GM18861 (cell line): ENCODE results near the gene DIRAS3.
"Not testable (repeated sequence)": the region's sequence is repeated elsewhere in the genome, so short reads cannot be mapped to it uniquely, and the experiment has no call there.

Experiments
- ATAC-seq: cut with Tn5 transposase; IDR thresholded peaks from one replicate; pipeline ENCODE4 v1.9.1; 2021; ENCODE audit not compliant: unreplicated experiment

The DIRAS3 gene

GRCh38 chr1:68049941-68050878, at the start of gene DIRAS3:
Gene DIRAS3, minus strand, starts transcription at chr1:68050627. Its CDS starts 3,330 bp downstream, at chr1:68047297.
- ATAC-seq, result no peak

- ATAC-seq, result no peak
Observed at GRCh38 chr1:68093737-68094136, 43.3 kb upstream of the DIRAS3 start.

DNA sequence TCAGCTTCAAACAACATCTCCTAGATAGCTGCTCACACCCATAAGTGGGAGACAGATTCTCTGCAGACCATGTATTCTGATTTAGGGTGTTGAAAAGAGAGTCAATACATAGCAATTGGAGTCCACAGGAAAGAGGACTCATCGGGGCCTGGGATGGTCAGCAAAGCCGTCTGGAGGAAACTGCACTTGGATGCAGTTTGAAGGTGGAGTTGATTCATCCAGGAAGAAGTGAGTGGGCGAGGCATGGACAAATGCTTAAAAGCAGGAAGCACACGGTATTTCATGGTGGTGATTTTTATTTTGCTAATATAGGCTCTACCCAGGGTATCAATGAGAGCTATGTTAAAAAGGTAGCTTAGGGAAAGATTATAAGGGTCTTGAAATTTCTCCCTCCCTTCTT, 36.8 kb upstream of the DIRAS3 start:
- no peak for ATAC-seq

DNA sequence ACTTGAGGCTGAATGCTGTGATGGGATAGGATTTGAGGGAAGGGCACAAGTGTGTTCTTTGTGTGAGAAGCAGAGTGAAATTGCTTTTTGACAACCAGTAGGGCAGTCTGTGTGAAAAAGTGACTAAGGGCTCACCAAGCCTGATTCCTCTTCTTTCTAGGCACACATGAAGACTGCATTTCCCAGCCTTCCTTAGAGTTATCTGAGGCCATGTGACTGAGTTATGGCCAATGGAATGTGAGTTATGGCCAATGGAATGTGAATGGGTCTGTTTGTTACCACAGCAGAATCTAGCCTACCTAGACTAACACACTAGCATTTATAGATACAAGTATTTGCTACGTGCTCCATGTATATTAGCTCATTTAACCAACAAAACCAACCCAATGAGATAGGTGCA, 35.3 kb upstream of the DIRAS3 start:
- no peak for ATAC-seq

DNA sequence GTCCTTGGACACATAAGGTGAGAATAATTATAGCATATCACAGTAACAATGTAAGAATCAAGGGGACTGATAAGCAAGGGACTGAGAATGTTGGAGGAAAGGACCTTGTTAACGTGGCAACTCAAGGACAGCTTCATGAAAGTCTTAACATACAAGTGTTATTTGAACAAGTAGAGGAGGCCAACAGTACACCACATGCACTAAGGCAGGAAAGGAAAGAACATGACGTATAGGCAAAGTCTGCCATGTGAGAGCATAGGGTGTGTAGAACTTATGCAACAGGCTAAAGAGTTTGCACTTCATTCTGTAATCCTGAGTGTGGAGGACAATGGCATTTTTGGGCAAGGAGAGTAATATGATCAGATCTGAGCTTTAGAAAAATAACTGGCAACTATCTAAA, 33.3 kb upstream of the DIRAS3 start:
- no peak for ATAC-seq

DNA sequence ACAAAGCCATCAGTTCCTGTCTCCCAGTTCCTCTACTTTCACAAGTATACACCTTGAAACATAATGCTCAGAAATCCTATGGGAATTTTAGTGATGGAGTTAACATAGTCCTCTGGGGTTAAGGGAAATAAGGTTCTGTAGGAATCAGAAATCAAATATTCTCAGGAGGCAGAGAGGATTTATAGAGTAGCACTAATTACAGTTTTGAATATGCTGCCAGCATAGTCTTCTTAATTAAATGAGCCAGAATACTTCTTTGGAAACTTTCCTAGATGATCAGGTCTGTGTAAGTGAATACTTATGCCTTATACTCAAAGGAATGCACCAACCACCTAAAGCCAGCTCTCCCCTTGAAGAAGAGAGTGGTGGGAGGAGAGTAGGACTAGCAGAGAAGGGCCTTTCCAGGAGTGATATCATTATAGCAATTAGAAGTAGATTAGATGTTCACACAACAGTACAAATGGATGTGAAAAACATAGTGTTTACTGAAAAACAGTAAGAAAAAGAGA, 31.4 kb upstream of the DIRAS3 start:
- no peak for ATAC-seq

DNA sequence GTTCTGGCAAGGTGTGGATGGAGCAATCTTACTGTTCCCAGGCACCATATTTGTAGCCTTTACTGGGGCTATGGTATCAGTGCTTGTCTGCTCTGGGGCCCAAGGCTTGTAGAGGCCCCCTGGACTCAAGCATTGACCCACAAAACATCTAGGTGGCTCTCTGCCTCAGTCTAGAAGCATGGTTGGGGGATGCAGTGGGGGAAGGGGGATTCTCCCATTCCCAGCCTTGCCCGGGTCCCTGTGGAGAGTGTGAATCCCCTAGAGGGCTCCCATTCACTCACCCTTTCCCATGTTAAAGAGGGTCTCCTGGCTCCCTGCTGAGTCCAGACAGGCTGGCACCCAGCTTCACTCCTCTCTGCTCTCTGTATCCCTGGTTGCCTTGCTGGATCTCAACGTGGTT, 28.2 kb upstream of the DIRAS3 start:
- no peak for ATAC-seq

- ATAC-seq, result no peak
Observed at GRCh38 chr1:68074472-68074871, 24.0 kb upstream of the DIRAS3 start.

DNA sequence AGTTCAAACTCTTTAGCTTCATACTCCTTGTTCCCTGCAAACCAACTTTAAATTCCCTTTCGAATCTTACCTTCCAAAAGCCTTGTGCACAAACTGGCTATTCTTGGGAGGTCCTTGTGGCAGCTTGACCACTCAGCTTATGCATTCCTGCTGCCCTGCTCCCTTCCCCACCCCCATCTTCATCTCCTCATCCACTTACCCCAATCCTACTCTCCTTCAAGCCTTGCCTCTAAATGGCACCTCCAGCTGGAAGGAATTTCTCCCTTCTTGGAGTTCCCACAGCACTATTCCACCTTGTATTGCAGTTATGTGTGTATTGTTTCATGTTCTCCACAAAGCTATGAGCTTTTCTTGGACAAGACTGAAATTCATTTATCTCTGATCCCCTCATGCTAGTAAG, 15.3 kb upstream of the DIRAS3 start:
- no peak for ATAC-seq

GRCh38 chr1:68058053-68058452, 7.6 kb upstream of the DIRAS3 start:
- not testable (repeated sequence) for ATAC-seq

DNA sequence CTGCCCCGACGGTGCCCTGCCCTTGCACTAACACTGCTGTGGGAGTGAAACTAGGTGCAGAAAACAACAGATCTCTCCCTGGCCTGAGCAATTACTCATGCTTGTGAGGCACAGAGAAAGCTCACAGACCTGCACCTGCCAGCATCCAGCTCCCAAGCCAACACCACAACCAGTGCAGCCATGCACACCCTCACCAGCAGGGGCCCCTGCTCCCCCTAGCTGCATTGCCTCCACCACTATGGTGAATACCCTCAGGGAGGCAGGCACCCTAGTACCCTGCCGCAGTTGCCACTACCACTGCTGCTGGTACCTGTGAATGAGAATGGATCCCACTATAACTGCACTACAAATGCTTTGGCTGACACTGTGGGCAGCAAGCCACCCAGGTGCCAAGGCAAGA, 7.1 kb upstream of the DIRAS3 start:
- no peak for ATAC-seq

DNA sequence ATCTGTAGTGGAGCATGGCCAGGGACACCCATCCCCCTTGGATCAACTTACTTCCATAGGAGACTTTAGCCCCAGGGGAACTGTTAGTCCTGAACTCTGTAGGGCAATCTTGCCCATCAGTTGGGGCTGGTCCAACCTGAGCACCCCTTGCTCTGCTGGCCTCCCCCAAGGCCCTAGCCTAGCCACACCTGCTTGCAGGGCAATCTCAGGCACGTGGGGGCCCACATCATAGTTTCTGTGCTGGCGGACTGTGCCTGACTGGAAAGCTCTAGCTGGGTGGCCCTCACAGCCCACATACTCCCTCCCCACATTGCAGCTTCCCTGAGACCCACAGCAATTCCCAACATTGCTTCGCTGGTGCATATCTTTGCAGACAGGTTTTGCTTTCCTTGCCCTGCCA, 6.6 kb upstream of the DIRAS3 start:
- no peak for ATAC-seq

- ATAC-seq, result no peak
Observed at GRCh38 chr1:68051475-68051874, 1.0 kb upstream of the DIRAS3 start.

DNA sequence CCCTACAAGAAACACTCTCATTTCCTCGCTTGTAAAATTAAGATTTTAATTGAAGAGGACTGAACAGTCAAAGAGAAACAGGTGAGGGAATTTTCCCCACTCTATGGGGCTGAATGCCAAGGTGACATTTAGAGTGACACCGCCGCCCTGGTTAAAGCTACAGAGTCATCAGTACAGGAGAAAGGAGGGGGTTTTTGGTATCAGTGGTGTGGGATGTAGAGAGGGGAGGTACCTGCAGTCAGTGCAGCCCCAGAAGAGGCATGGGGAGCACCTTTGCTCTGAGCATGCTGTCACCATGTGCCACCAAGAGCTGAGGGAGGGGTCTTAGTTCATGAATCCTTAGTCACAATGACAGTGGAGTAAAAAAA, 2.8 kb downstream of the DIRAS3 start:
- no peak for ATAC-seq

DNA sequence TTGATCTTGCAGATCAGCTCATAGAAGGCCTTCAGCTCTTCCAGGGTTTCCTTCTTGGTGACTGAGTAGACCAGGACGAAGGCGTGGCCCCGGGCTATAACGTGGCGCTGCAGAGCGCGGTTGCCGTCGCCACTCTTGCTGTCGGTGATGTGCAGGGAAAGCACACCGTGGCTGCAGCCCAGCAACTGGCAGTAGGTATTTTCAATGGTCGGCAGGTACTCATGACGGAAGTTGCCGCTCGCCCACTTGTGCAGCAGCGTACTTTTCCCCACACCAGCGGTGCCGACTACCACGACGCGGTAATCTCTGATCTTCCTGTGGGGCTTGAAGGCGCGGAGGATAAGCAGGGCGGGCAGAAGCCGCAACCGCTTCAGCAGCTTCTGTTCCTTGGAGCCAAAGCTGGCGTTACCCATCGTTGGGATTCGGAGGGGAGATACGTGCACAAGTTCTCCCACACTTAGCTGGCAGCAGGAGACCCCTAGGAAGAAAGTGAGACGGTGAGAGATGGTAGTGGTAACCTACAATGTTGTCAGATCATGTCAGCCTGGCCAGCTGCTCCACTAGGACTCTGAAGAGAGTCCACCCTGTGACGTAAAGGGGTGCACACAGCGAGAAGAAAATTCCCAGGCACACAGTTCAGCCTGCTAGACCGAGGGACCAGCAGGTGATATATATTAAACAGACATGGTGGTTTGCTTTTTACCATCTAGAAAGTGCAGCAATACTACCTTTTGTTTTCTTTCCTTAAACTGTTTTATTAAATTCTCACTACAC, 3.4 kb downstream of the DIRAS3 start:
- ATAC-seq, result no peak

GRCh38 chr1:68046423-68046822, 4.0 kb downstream of the DIRAS3 start:
- no peak for ATAC-seq

GRCh38 chr1:68045511-68046180, 4.8 kb downstream of the DIRAS3 start:
- ATAC-seq, result no peak

DNA sequence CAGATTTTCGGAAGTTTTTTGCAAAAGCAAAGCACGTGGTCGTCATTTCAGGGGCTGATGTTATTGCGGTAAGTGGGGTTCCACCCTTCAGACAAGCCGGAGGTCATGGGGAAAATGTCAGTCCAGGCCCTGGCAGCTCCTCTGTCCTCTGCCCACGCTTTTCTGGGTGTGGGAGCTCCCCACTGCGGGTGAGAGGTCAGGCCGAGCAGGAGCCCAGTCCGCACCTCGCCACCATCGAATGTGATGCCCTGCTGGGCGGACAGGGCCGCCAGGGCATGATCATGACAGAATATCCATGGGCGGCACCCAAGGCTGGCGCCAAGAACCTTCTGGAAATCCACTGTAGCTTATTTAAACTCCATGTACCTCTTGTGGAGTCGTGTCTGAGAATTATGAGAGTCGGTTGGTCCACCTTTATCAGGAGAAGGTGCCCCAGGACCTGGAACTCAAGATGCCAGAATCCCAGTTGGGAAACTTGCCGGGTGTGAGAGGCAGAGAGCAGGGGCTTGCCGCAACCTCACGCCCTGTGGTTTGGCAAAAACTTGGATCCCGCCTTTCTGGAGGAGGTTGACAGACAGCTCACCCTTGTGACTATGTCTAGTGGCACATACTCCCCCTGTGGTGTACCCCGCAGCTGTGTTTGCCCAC, 6.9 kb downstream of the DIRAS3 start:
- no peak for ATAC-seq

DNA sequence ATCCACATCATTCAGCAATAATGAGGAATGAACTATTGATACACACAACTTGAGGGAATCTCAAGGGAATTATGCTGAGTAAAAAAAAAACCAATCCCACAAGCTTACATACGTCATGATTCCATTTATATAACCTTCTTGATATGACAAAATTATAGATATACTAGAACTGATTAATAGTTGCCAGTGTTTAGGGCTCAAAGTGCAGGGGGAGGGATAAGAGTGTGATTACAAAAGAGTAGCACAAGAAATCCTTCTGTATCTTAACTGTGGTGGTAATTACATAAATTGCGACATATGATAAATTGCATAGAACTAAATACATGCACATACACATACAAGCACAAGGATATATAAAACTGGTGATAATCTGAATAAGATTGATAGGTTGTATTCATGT, 13.5 kb downstream of the DIRAS3 start:
- ATAC-seq, result no peak

DNA sequence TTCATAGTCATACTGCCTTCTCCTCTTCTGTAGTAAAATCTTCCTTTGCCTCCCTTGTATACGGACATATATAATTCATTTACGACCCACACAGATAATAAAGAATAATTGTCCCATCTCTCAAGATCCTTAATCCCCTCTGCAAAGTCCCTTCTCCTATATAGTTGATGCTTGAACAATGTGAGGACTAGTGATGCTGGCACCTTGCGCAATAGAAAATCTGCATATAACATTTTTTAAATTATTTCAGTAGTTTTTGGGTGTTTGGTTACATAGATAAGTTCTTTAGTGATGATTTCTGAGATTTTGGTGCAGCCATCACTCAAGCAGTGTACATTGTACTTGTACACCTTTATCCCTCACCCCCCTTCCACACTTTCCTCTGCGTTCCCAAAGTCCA, 21.0 kb downstream of the DIRAS3 start:
- no peak for ATAC-seq

DNA sequence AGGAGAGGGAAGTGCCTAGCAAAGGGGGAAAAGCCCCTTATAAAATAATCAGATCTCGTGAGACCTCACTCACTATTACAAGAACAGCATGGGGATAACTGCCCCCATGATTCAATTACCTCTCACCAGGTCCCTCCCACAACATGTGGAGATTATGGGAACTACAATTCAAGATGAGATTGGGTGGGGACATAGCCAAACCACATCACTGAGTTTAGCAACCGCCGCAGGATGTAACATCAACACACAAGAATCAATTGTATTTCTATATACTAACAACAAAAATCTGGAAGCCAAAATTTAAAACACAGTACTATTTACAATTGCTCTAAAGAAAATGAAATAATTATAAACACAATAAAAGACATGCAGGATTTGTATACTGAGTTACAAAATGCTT, 21.9 kb downstream of the DIRAS3 start:
- no peak for ATAC-seq
